A549 (cell line): ENCODE measurements around the gene KHNYN.

Source experiments
- BHLHE40 ChIP-seq: IDR thresholded peaks from 2 replicates; pipeline ENCODE4 v1.6.1; 2012; ENCODE audit warnings: low read depth, low read length, inconsistent platforms
- CTCF ChIP-seq: fragments of >200 bp; sonication (Bioruptor Twin); formaldehyde crosslinking; IDR thresholded peaks from 3 replicates; pipeline ENCODE4 v1.5.1; 2016
- ESRRA ChIP-seq: fragments of 150-350 bp; IDR thresholded peaks from 2 replicates; pipeline ENCODE4 v1.6.1; 2014; ENCODE audit warnings: mild to moderate bottlenecking, low read length, borderline replicate concordance
- HDAC2 ChIP-seq: fragments of 200-600 bp; sonication (generic); IDR thresholded peaks from 2 replicates; pipeline ENCODE4 v1.6.1; 2016
- KDM1A ChIP-seq: fragments of 200-600 bp; sonication (generic); IDR thresholded peaks from 2 replicates; pipeline ENCODE4 v1.6.1; 2016; ENCODE audit warnings: low read depth, mild to moderate bottlenecking
- POLR2A ChIP-seq: IDR thresholded peaks from 2 replicates; pipeline ENCODE4 v1.6.1; 2012; ENCODE audit warnings: mild to moderate bottlenecking, low read length

- TF ChIP-seq CTCF, result no peak
- TF ChIP-seq ESRRA, result no peak
- no peak for TF ChIP-seq HDAC2
- TF ChIP-seq KDM1A, result no peak
- TF ChIP-seq POLR2A, result no peak
- no peak for TF ChIP-seq BHLHE40
Measured at GRCh38 chr14:24381363-24382063, 48.2 kb upstream of the KHNYN start.
